C4-2B (cell line): Measurements from ENCODE around the gene SLC39A11.

ENCODE experiments used
- ZFX ChIP-seq: fragments of 450-650 bp; IDR thresholded peaks from 2 replicates; pipeline ENCODE4 v1.6.1; 2017
- TF ChIP-seq, protein P1 (sequence below): fragments of 450-650 bp; conservative IDR thresholded peaks from 2 replicates; pipeline ENCODE4 v1.5.1; 2017; ENCODE audit warnings: mild to moderate bottlenecking

GRCh38 chr17:72775919-72776318 is 316.6 kb downstream of the SLC39A11 start:
- TF ChIP-seq, protein P1, sequence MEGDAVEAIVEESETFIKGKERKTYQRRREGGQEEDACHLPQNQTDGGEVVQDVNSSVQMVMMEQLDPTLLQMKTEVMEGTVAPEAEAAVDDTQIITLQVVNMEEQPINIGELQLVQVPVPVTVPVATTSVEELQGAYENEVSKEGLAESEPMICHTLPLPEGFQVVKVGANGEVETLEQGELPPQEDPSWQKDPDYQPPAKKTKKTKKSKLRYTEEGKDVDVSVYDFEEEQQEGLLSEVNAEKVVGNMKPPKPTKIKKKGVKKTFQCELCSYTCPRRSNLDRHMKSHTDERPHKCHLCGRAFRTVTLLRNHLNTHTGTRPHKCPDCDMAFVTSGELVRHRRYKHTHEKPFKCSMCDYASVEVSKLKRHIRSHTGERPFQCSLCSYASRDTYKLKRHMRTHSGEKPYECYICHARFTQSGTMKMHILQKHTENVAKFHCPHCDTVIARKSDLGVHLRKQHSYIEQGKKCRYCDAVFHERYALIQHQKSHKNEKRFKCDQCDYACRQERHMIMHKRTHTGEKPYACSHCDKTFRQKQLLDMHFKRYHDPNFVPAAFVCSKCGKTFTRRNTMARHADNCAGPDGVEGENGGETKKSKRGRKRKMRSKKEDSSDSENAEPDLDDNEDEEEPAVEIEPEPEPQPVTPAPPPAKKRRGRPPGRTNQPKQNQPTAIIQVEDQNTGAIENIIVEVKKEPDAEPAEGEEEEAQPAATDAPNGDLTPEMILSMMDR = no peak
- no peak for TF ChIP-seq ZFX
